Measurements from ENCODE around the gene CHST3. TPM values are rescaled to one million over a fixed set of nuclear protein-coding genes. Genes with fewer than 3 reads are reported as not detected.

CHST3 gene
- total RNA-seq, 3 donors from 2014 or later: 20.2 to 34.5 (median 25.6) TPM

DNA sequence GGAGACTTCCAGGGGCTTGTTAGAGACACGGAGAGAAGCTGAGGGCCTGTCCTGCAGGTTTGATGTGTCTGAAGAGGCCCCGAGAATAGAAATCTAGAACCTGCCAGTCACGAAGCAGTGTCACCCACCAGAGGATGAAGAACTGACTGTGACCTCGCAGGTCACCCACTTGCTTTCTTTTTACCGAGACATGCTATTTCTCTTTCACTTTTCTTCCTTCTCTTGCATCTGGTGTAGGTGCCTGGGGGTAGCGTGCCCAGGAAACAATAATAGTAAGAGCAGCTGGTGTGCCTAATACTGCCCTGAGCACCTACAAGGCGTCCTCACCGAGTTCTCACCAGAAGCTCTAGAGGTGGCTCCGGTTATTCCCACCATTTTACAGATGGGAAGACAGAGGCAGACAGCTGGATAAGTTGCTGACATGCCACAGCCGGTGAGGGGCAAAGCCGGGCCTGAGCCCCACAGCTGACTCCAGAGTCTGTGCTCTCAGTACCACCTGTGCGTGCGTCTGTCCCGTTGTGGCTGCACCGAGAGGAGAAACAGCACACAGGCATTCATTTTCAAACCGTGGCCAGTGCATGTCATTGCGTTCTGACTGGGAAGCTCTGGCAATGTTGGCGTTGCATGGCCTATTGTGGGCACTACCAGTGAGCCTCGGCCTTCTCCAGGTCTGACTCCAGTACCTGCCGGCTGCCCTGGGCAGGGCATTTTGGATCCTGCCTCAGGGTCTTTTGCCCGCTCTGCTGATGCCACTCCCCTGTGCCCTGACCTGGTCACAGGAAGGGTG, 7.8 kb downstream of the CHST3 start:
- H3K4me3 ChIP-seq: peak overlapping the region in 2 of 3 donors; percentile 52 to 61
- H3K9me3 ChIP-seq: no peaks in the 10 kb centered on the region
- TF ChIP-seq, protein P1, sequence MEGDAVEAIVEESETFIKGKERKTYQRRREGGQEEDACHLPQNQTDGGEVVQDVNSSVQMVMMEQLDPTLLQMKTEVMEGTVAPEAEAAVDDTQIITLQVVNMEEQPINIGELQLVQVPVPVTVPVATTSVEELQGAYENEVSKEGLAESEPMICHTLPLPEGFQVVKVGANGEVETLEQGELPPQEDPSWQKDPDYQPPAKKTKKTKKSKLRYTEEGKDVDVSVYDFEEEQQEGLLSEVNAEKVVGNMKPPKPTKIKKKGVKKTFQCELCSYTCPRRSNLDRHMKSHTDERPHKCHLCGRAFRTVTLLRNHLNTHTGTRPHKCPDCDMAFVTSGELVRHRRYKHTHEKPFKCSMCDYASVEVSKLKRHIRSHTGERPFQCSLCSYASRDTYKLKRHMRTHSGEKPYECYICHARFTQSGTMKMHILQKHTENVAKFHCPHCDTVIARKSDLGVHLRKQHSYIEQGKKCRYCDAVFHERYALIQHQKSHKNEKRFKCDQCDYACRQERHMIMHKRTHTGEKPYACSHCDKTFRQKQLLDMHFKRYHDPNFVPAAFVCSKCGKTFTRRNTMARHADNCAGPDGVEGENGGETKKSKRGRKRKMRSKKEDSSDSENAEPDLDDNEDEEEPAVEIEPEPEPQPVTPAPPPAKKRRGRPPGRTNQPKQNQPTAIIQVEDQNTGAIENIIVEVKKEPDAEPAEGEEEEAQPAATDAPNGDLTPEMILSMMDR (IDR thresholded peaks at IDR 0.05): no peak
- TF ChIP-seq POLR2A (IDR thresholded peaks at IDR 0.05) (no peak), POLR2AphosphoS5 (IDR thresholded peaks at IDR 0.05) (no peak)
- intact Hi-C loops (cut with DNase I; ENCODE audit: low total_unique reads): no loop called here
- no peak for DNase-seq (ENCODE audit: low spot score in 2 of 2)
- H3K36me3 ChIP-seq: no peaks in the 10 kb centered on the region
- peaks cover 11 to 44% of the 10 kb centered on the region in 2 donors for H3K4me1 ChIP-seq
- peak overlapping the region; percentile 85 to 92 for H3K27ac ChIP-seq
- H3K27me3 ChIP-seq: no peaks in the 10 kb centered on the region

DNA sequence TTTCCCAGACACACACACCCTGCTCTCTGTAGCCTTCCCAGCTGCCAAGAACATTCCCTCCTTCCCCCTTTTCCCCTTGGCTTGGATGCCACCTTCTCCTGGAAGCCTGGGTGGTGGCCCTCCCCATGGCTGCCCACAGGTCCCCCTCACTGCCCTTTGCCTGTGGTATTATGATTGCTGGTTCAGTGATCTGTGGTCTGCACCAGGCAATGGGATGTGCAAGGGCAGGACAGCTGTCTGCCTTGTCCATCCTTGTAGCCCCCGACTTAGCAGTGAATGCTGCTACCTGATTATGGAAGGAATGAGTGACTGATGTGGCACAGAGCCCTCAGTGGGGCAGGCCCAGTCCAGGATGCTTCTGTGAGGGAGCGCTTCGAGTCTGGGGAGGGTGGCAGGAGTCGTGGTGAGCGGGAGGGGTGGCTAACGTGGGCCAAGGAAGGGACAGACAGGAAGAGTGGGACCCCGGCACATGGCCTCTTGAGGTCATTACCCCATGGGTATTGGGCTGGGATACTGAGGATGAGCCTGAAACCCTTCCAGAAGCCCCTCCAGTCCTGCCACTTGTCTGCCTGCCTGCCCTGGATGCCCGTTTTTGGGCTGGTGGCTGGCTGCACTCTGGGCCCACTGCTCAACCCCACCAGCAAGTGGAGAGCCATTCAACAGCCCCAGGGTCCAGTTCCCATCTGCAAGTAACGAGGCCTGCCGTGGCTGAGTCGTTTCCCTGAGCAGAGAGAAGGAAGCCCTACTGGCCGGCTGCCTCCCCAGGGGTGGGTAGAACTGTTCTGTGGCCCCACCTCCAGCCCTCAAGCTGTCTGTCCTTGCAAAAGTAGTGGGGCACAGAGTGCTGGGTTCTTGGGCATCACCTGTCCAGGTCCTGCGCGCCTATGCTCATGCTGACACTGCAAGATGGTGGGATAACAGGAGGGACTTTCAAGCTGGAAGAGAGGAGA, 8.8 kb downstream of the CHST3 start:
- Histone ChIP-seq H3K4me1 (peaks cover 11 to 44% of the 10 kb centered on the region in 2 donors), H3K9me3 (no peaks in the 10 kb centered on the region), H3K27me3 (no peaks in the 10 kb centered on the region), H3K4me3 (peak overlapping the region in 2 of 3 donors; percentile 52 to 61), H3K27ac (peak overlapping the region; percentile 85 to 92), H3K36me3 (no peaks in the 10 kb centered on the region)
- no peak for DNase-seq (ENCODE audit: low spot score in 2 of 2)
- TF ChIP-seq, protein P1 (IDR thresholded peaks at IDR 0.05): no peak
- TF ChIP-seq POLR2AphosphoS5 (IDR thresholded peaks at IDR 0.05): no peak
- TF ChIP-seq POLR2A (IDR thresholded peaks at IDR 0.05): no peak
- intact Hi-C loops (cut with DNase I; ENCODE audit: low total_unique reads): no loop called here

DNA sequence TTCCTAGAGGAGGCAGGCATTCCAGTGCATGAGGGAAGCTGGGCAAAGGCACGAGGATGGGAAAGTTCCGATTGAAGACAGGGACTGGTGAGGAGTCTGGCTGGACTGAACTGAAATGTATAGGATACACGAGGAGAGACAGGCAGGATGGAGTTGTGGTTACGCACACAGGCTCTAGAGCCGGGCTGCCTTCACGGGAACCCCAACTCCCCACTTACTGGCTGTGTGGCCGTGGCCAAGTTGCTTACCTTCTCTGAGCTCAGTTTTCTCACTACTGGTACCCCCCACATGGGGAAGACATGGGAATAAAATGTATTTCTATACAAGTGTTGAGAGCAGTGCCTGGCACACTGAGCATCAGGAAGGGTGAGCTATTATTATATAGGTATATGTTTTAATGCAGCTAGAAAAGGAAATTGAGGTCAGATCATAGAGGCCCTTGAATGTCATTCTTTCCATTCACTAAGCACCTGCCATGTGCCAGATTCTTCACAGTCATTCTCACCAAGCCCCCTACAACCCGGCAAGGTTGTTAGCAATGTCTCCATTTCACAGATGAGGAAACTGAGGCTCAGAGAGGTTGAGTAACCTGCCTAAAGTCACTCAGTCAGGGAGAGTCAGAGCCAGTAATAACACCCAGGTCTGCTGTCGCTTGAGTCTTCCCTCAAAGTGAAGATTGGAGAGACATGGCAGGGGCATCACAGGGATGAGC, 9.7 kb downstream of the CHST3 start:
- no peak for DNase-seq (ENCODE audit: low spot score in 2 of 2)
- Histone ChIP-seq H3K36me3 (no peaks in the 10 kb centered on the region), H3K4me1 (peaks cover 15 to 43% of the 10 kb centered on the region in 2 donors), H3K27me3 (no peaks in the 10 kb centered on the region), H3K9me3 (no peaks in the 10 kb centered on the region), H3K27ac (peak overlapping the region; percentile 85 to 92), H3K4me3 (peak overlapping the region in 2 of 3 donors; percentile 52 to 61)
- intact Hi-C loops (cut with DNase I; ENCODE audit: low total_unique reads): no loop called here
- no peak for TF ChIP-seq POLR2A (IDR thresholded peaks at IDR 0.05)
- TF ChIP-seq, protein P1 (IDR thresholded peaks at IDR 0.05): no peak
- TF ChIP-seq POLR2AphosphoS5 (IDR thresholded peaks at IDR 0.05): no peak

GRCh38 chr10:71974489-71975021, 10.4 kb downstream of the CHST3 start:
- Histone ChIP-seq H3K36me3 (no peaks in the 10 kb centered on the region), H3K4me3 (peak overlapping the region in 1 of 3 donors; percentile 6), H3K9me3 (no peaks in the 10 kb centered on the region), H3K27ac (peak overlapping the region; percentile 85 to 92), H3K4me1 (peaks cover 15 to 44% of the 10 kb centered on the region in 2 donors), H3K27me3 (no peaks in the 10 kb centered on the region)
- intact Hi-C loops (cut with DNase I; ENCODE audit: low total_unique reads): no loop called here
- DNase-seq (ENCODE audit: low spot score in 2 of 2): no peak
- peak in 1 of 3 donors; percentile 14 for TF ChIP-seq POLR2AphosphoS5 (IDR thresholded peaks at IDR 0.05)
- TF ChIP-seq POLR2A (IDR thresholded peaks at IDR 0.05): no peak
- TF ChIP-seq, protein P1 (IDR thresholded peaks at IDR 0.05): no peak

Data from breast epithelium (tissue), 4 donors.